Measurements from ENCODE around the gene ENOPH1.
A peak's percentile ranks its signal among the peaks of the same experiment; 100 is the strongest.
"Not testable (repeated sequence)": the region's sequence is repeated elsewhere in the genome, so short reads cannot be mapped to it uniquely, and the experiment has no call there.

Gene ENOPH1

GRCh38 chr4:82430193-82430963 lies at the start of gene ENOPH1, which contains the start of gene HNRNPDL:
ENOPH1 (plus strand) TSS chr4:82430590; CDS start chr4:82430830, 240 bp downstream.
HNRNPDL (minus strand) TSS chr4:82430462; CDS start chr4:82429690, 772 bp downstream.
- peak; percentile 95 to 97 for DNase-seq (ENCODE audit: low read depth in 2 of 2)

- no peak for DNase-seq (ENCODE audit: low read depth in 2 of 2)
Measured at GRCh38 chr4:82380831-82381230, 49.6 kb upstream of the ENOPH1 start.

- DNase-seq (ENCODE audit: low read depth in 2 of 2) = no peak
Measured at GRCh38 chr4:82381235-82381634, 49.2 kb upstream of the ENOPH1 start.

GRCh38 chr4:82381661-82382296 lies 48.6 kb upstream of the ENOPH1 start:
- DNase-seq (ENCODE audit: low read depth in 2 of 2) = no peak

- no peak for DNase-seq (ENCODE audit: low read depth in 2 of 2)
Measured at GRCh38 chr4:82382751-82383150, 47.6 kb upstream of the ENOPH1 start.

GRCh38 chr4:82386312-82386711 lies 44.1 kb upstream of the ENOPH1 start:
- not testable (repeated sequence) for DNase-seq (ENCODE audit: low read depth in 2 of 2)

- DNase-seq (ENCODE audit: low read depth in 2 of 2) = no peak
Measured at GRCh38 chr4:82388405-82388804, 42.0 kb upstream of the ENOPH1 start.

GRCh38 chr4:82390061-82390460 lies 40.3 kb upstream of the ENOPH1 start:
- not testable (repeated sequence) for DNase-seq (ENCODE audit: low read depth in 2 of 2)

- no peak for DNase-seq (ENCODE audit: low read depth in 2 of 2)
Measured at GRCh38 chr4:82394896-82395295, 35.5 kb upstream of the ENOPH1 start.

- no peak for DNase-seq (ENCODE audit: low read depth in 2 of 2)
Measured at GRCh38 chr4:82397527-82397926, 32.9 kb upstream of the ENOPH1 start.

- no peak for DNase-seq (ENCODE audit: low read depth in 2 of 2)
Measured at GRCh38 chr4:82398263-82398662, 32.1 kb upstream of the ENOPH1 start.

GRCh38 chr4:82401600-82401999 lies 28.8 kb upstream of the ENOPH1 start:
- no peak for DNase-seq (ENCODE audit: low read depth in 2 of 2)

- no peak for DNase-seq (ENCODE audit: low read depth in 2 of 2)
Measured at GRCh38 chr4:82402196-82402775, 28.1 kb upstream of the ENOPH1 start.

- DNase-seq (ENCODE audit: low read depth in 2 of 2) = no peak
Measured at GRCh38 chr4:82403725-82404124, 26.7 kb upstream of the ENOPH1 start.

- not testable (repeated sequence) for DNase-seq (ENCODE audit: low read depth in 2 of 2)
Measured at GRCh38 chr4:82415061-82415460, 15.3 kb upstream of the ENOPH1 start.

GRCh38 chr4:82415922-82416365 lies 14.4 kb upstream of the ENOPH1 start:
- DNase-seq (ENCODE audit: low read depth in 2 of 2) = no peak

- DNase-seq (ENCODE audit: low read depth in 2 of 2) = no peak
Measured at GRCh38 chr4:82419451-82419850, 10.9 kb upstream of the ENOPH1 start.

GRCh38 chr4:82421796-82422560 lies 8.4 kb upstream of the ENOPH1 start:
- no peak for DNase-seq (ENCODE audit: low read depth in 2 of 2)

GRCh38 chr4:82422616-82423015 lies 7.8 kb upstream of the ENOPH1 start:
- DNase-seq (ENCODE audit: low read depth in 2 of 2) = no peak

- DNase-seq (ENCODE audit: low read depth in 2 of 2) = no peak
Measured at GRCh38 chr4:82423245-82424054, 6.9 kb upstream of the ENOPH1 start.

- no peak for DNase-seq (ENCODE audit: low read depth in 2 of 2)
Measured at GRCh38 chr4:82425478-82425877, 4.9 kb upstream of the ENOPH1 start.

Data from activated CD8-positive, alpha-beta memory T cell treated with anti-CD3 and anti-CD28 coated beads for 4 hours (primary cell).